ENCODE data around the gene NANOS2. TPM values are rescaled to one million over a fixed set of nuclear protein-coding genes. Genes with fewer than 3 reads are reported as not detected.

The NANOS2 gene
- total and polyA plus RNA-seq, 4 donors: not detected

DNA sequence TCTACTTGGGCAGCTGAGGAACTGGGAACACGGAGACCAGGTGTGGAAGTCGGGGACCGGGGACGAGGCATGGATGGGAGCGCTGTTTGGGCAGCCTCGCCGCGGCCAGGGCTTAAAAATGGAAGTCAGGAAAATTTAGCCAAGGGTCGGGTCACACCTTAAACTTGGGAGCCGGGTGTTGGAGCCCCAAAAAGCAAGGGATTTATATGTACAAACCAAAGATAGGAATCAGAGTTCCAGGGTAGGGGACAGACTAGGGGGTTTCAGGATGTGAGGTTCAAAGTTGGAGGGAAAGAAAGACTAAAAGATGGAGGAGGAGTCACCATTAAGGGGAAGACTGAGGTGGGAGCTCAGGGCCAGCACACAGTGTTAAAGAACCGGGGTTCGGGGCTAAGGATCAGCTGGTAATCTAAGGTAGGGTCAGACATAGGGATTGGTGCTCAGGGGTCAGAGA, 49.9 kb downstream of the NANOS2 start:
- intact Hi-C loops (cut with DNase I): loop anchor here in 1 of 2 donors (2.0 kb wide), 1 partner anchor 66 kb away; no protein-coding TSS in a partner anchor
- no peak overlapping the region for H3K27ac ChIP-seq (ENCODE audit: low read depth in 1 of 2, low read length in 2 of 2)

DNA sequence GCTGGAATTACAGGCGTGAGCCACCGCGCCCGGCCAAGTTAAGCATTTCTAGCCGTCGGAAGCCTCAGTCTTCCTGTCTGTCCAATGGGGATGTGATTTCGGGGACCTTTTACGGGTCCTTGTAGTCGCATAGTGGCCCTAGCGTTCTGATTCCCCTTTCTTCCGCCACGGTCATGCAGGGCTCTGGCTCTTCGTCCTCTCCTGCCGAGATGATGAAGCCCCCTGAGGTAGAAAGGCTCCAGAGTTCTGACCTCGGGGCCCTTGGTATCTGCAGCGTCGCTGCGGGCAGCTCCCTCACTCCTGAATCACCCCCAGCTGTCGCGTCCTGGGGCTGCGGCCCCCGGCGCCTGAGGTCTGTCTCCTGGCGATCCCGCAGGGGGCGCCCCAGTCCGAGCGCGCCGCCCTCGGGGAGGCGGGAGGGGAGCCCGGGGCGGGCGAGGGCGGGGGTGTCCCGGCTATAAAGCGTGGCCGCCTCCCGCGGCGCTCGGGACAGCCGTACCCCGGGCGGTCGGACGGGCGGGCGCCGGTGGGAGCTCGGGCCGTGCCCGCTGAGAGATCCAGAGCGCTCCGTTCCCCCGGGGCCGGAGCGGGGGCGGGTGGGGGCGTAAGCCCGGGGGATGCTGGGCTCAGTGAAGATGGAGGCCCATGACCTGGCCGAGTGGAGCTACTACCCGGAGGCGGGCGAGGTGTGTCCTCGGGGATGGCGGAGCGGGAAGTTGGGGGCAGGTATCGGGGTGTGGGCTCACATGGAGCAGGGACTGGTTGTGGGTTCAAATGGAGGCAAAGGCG, 50.5 kb downstream of the NANOS2 start, which contains the start of gene FOXA3:
Gene FOXA3, plus strand, starts transcription at position 487 of the 789 bp plus-strand sequence. Its CDS starts 131 bp downstream, at position 618.
- no peak within 1 kb of the TSS for H3K4me3 ChIP-seq (ENCODE audit: low read length in 2 of 2)
- ATAC-seq (ENCODE audit: low FRiP score): peak; percentile 55
- H3K27ac ChIP-seq (ENCODE audit: low read depth in 1 of 2, low read length in 2 of 2): no peak within 1 kb of the TSS
- DNase-seq: peak in 1 of 2 donors; percentile 84
- H3K36me3 ChIP-seq (ENCODE audit: control insufficient read depth in 1 of 2, insufficient read depth in 2 of 2, low read length in 1 of 2): no peaks in the 10 kb centered on the region
- WGBS, 2 donors: 2% methylated on average over 58 to 71 of the region's 71 CpGs
- intact Hi-C loops (cut with DNase I): loop anchor here in 1 of 2 donors (2.0 kb wide), 1 partner anchor 67 kb away; no protein-coding TSS in a partner anchor
- H3K9me3 ChIP-seq (ENCODE audit: control insufficient read depth, low read length): no peaks in the 10 kb centered on the region
- no peaks in the 10 kb centered on the region for H3K4me1 ChIP-seq (ENCODE audit: control insufficient read depth in 1 of 2, insufficient read depth in 2 of 2, low read length in 2 of 2)
- H3K27me3 ChIP-seq (ENCODE audit: control insufficient read depth in 1 of 2, insufficient read depth in 2 of 2, low read length in 1 of 2): no peaks in the 10 kb centered on the region

More for the DNA sequence above, 49.9 kb downstream of the NANOS2 start:
- no peak for ATAC-seq (ENCODE audit: low FRiP score)
- 8 to 12% methylated on average over 12 of the region's 12 CpGs for WGBS, 2 donors
- H3K4me1 ChIP-seq (ENCODE audit: control insufficient read depth in 1 of 2, insufficient read depth in 2 of 2, low read length in 2 of 2): no peaks in the 10 kb centered on the region
- no peaks in the 10 kb centered on the region for H3K27me3 ChIP-seq (ENCODE audit: control insufficient read depth in 1 of 2, insufficient read depth in 2 of 2, low read length in 1 of 2)
- no peak for DNase-seq
- H3K4me3 ChIP-seq (ENCODE audit: low read length in 2 of 2): no peak overlapping the region
- no peaks in the 10 kb centered on the region for H3K36me3 ChIP-seq (ENCODE audit: control insufficient read depth in 1 of 2, insufficient read depth in 2 of 2, low read length in 1 of 2)
- no peaks in the 10 kb centered on the region for H3K9me3 ChIP-seq (ENCODE audit: control insufficient read depth, low read length)

DNA sequence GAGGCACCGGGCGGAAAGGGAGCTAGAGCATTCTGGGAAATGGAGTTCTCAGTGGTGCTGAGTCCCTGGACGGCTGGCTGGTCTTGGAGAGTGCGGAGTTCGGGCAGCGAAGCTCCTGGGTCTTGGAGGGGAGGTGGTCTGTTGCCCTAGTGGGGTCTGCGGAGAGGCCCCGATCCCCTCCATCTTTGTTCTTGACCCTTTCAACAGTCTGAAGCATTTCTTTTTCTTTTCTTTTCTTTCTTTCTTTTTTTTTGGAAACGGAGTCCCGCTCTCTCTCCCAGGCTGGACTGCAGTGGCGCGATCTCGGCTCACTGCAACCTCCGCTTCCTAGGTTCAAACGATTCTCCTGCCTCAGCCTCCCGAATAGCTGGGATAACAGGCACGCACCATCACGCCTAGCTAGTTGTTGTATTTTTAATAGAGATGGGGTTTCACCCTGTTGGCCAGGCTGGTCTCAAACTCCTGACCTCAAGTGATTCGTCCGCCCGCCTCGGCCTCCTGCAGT, 51.2 kb downstream of the NANOS2 start:
- no peak overlapping the region for H3K4me3 ChIP-seq (ENCODE audit: low read length in 2 of 2)
- no peaks in the 10 kb centered on the region for H3K9me3 ChIP-seq (ENCODE audit: control insufficient read depth, low read length)
- H3K27ac ChIP-seq (ENCODE audit: low read depth in 1 of 2, low read length in 2 of 2): no peak overlapping the region
- ATAC-seq (ENCODE audit: low FRiP score) (no peak), DNase-seq (no peak)
- 2 to 3% methylated on average over 22 of the region's 22 CpGs for WGBS, 2 donors
- no peaks in the 10 kb centered on the region for H3K4me1 ChIP-seq (ENCODE audit: control insufficient read depth in 1 of 2, insufficient read depth in 2 of 2, low read length in 2 of 2)
- no peaks in the 10 kb centered on the region for H3K27me3 ChIP-seq (ENCODE audit: control insufficient read depth in 1 of 2, insufficient read depth in 2 of 2, low read length in 1 of 2)
- H3K36me3 ChIP-seq (ENCODE audit: control insufficient read depth in 1 of 2, insufficient read depth in 2 of 2, low read length in 1 of 2): no peaks in the 10 kb centered on the region
- intact Hi-C loops (cut with DNase I): no loop called here

Other genes starting within 250 kb of the NANOS2 start
- gene GIPR, start 246.6 kb downstream of the NANOS2 start, total RNA-seq: 1 to 10 TPM in 1 of 2 donors, under 1 TPM in 1; 0.45 to 2.4 TPM
- not detected for gene GIPR, start 246.6 kb downstream of the NANOS2 start, polyA plus RNA-seq
- gene SNRPD2, start 222.8 kb downstream of the NANOS2 start, total RNA-seq: 100 to 1,000 TPM; 203 to 206 TPM
- 100 to 1,000 TPM; 319 to 345 TPM for gene SNRPD2, start 222.8 kb downstream of the NANOS2 start, polyA plus RNA-seq
- gene QPCTL, start 222.1 kb downstream of the NANOS2 start, total RNA-seq: 1 to 10 TPM; 5.3 to 5.4 TPM
- gene QPCTL, start 222.1 kb downstream of the NANOS2 start, polyA plus RNA-seq: 10 to 100 TPM in 1 of 2 donors, 1 to 10 TPM in 1; 1.9 to 11.1 TPM
- gene FBXO46, start 183.9 kb downstream of the NANOS2 start, total RNA-seq: 10 to 100 TPM; 12.7 to 15.5 TPM
- 1 to 10 TPM; 1.9 to 5.1 TPM for gene FBXO46, start 183.9 kb downstream of the NANOS2 start, polyA plus RNA-seq
- not detected for gene MEIOSIN, start 181.3 kb downstream of the NANOS2 start, total RNA-seq
- gene MEIOSIN, start 181.3 kb downstream of the NANOS2 start, polyA plus RNA-seq: not detected
- gene SIX5, start 145.5 kb downstream of the NANOS2 start, total RNA-seq: 10 to 100 TPM; 17.8 to 27.3 TPM
- gene SIX5, start 145.5 kb downstream of the NANOS2 start, polyA plus RNA-seq: 10 to 100 TPM in 1 of 2 donors, 1 to 10 TPM in 1; 8.1 to 34.4 TPM
- gene DMPK, start 132.3 kb downstream of the NANOS2 start, total RNA-seq: 100 to 1,000 TPM; 155 to 215 TPM
- gene DMPK, start 132.3 kb downstream of the NANOS2 start, polyA plus RNA-seq: 100 to 1,000 TPM; 139 to 408 TPM
- gene DMWD, start 121.9 kb downstream of the NANOS2 start, total RNA-seq: 10 to 100 TPM; 70.7 TPM
- 10 to 100 TPM; 20.9 to 62.2 TPM for gene DMWD, start 121.9 kb downstream of the NANOS2 start, polyA plus RNA-seq
- under 1 TPM; 0.15 to 0.23 TPM for gene RSPH6A, start 99.5 kb downstream of the NANOS2 start, total RNA-seq
- not detected for gene RSPH6A, start 99.5 kb downstream of the NANOS2 start, polyA plus RNA-seq
- 10 to 100 TPM; 49.8 to 52.0 TPM for gene SYMPK, start 51.6 kb downstream of the NANOS2 start, total RNA-seq
- gene SYMPK, start 51.6 kb downstream of the NANOS2 start, polyA plus RNA-seq: 10 to 100 TPM; 22.4 to 98.6 TPM
- under 1 TPM in 1 of 2 donors, not detected in 1; 0.23 TPM for gene FOXA3, start 50.5 kb downstream of the NANOS2 start, total RNA-seq
- gene FOXA3, start 50.5 kb downstream of the NANOS2 start, polyA plus RNA-seq: 1 to 10 TPM in 1 of 2 donors, not detected in 1; 3.6 TPM
- 10 to 100 TPM; 15.6 to 17.7 TPM for gene IRF2BP1, start 28.6 kb downstream of the NANOS2 start, total RNA-seq
- gene IRF2BP1, start 28.6 kb downstream of the NANOS2 start, polyA plus RNA-seq: 10 to 100 TPM in 1 of 2 donors, 1 to 10 TPM in 1; 4.1 to 13.3 TPM
- 1 to 10 TPM; 5.6 to 7.3 TPM for gene MYPOP, start 12.2 kb downstream of the NANOS2 start, total RNA-seq
- gene MYPOP, start 12.2 kb downstream of the NANOS2 start, polyA plus RNA-seq: 1 to 10 TPM; 4.9 to 8.3 TPM
- gene NOVA2, start 59.1 kb upstream of the NANOS2 start, total RNA-seq: 10 to 100 TPM in 1 of 2 donors, 1 to 10 TPM in 1; 8.1 to 18.2 TPM
- under 1 TPM in 1 of 2 donors, not detected in 1; 0.13 TPM for gene NOVA2, start 59.1 kb upstream of the NANOS2 start, polyA plus RNA-seq
- 10 to 100 TPM; 11.7 to 24.0 TPM for gene CCDC61, start 80.7 kb upstream of the NANOS2 start, total RNA-seq
- 10 to 100 TPM in 1 of 2 donors, under 1 TPM in 1; 0.50 to 19.4 TPM for gene CCDC61, start 80.7 kb upstream of the NANOS2 start, polyA plus RNA-seq
- gene PGLYRP1, start 108.3 kb upstream of the NANOS2 start, total RNA-seq: 1 to 10 TPM in 1 of 2 donors, not detected in 1; 1.4 TPM
- 1 to 10 TPM in 1 of 2 donors, not detected in 1; 1.9 TPM for gene PGLYRP1, start 108.3 kb upstream of the NANOS2 start, polyA plus RNA-seq
- gene IGFL4, start 126.2 kb upstream of the NANOS2 start, total RNA-seq: not detected
- gene IGFL4, start 126.2 kb upstream of the NANOS2 start, polyA plus RNA-seq: not detected
- gene IGFL3, start 209.9 kb upstream of the NANOS2 start, total RNA-seq: not detected
- not detected for gene IGFL3, start 209.9 kb upstream of the NANOS2 start, polyA plus RNA-seq
- gene IGFL2, start 233.5 kb upstream of the NANOS2 start, total RNA-seq: under 1 TPM in 1 of 2 donors, not detected in 1; 0.36 TPM
- gene IGFL2, start 233.5 kb upstream of the NANOS2 start, polyA plus RNA-seq: not detected